ENCODE data around the gene GTPBP1. TPM values are rescaled to one million over a fixed set of nuclear protein-coding genes. Genes with fewer than 3 reads are reported as not detected.

Gene GTPBP1
- polyA plus RNA-seq, 2 donors = 12.5 to 19.4 TPM

GRCh38 chr22:38761202-38762162, 55.7 kb downstream of the GTPBP1 start:
- H3K4me1 ChIP-seq (ENCODE audit: control insufficient read depth in 2 of 2, insufficient read depth in 2 of 2, low read length in 1 of 2) = peaks cover 0 to 3% of the 10 kb centered on the region in 2 donors
- H3K36me3 ChIP-seq (ENCODE audit: control insufficient read depth in 2 of 2, insufficient read depth in 2 of 2, low read length in 1 of 2) = no peaks in the 10 kb centered on the region
- no peaks in the 10 kb centered on the region for H3K9me3 ChIP-seq (ENCODE audit: control insufficient read depth in 2 of 2, insufficient read depth in 1 of 2, low read depth in 1 of 2, low read length in 1 of 2)
- WGBS, 2 donors = 70 to 79% methylated on average over 20 of the region's 20 CpGs
- no peaks in the 10 kb centered on the region for H3K27me3 ChIP-seq (ENCODE audit: control insufficient read depth in 1 of 2, insufficient read depth in 2 of 2, low read length in 2 of 2)
- H3K27ac ChIP-seq (ENCODE audit: low read depth in 2 of 2, low read length in 1 of 2) = no peak overlapping the region
- no peak overlapping the region for H3K4me3 ChIP-seq (ENCODE audit: low read depth in 1 of 2, low read length in 2 of 2)

GRCh38 chr22:38762551-38762983, 56.8 kb downstream of the GTPBP1 start:
- no peaks in the 10 kb centered on the region for H3K27me3 ChIP-seq (ENCODE audit: control insufficient read depth in 1 of 2, insufficient read depth in 2 of 2, low read length in 2 of 2)
- no peaks in the 10 kb centered on the region for H3K9me3 ChIP-seq (ENCODE audit: control insufficient read depth in 2 of 2, insufficient read depth in 1 of 2, low read depth in 1 of 2, low read length in 1 of 2)
- H3K4me3 ChIP-seq (ENCODE audit: low read depth in 1 of 2, low read length in 2 of 2) = no peak overlapping the region
- no peak overlapping the region for H3K27ac ChIP-seq (ENCODE audit: low read depth in 2 of 2, low read length in 1 of 2)
- peaks cover 0 to 3% of the 10 kb centered on the region in 2 donors for H3K4me1 ChIP-seq (ENCODE audit: control insufficient read depth in 2 of 2, insufficient read depth in 2 of 2, low read length in 1 of 2)
- no peaks in the 10 kb centered on the region for H3K36me3 ChIP-seq (ENCODE audit: control insufficient read depth in 2 of 2, insufficient read depth in 2 of 2, low read length in 1 of 2)
- WGBS, 2 donors = 72 to 79% methylated on average over 10 to 11 of the region's 11 CpGs

GRCh38 chr22:38766076-38766777, 60.5 kb downstream of the GTPBP1 start:
- H3K4me3 ChIP-seq (ENCODE audit: low read depth in 1 of 2, low read length in 2 of 2) = no peak overlapping the region
- H3K36me3 ChIP-seq (ENCODE audit: control insufficient read depth in 2 of 2, insufficient read depth in 2 of 2, low read length in 1 of 2) = no peaks in the 10 kb centered on the region
- WGBS, 2 donors = 39 to 50% methylated on average over 14 of the region's 14 CpGs
- H3K4me1 ChIP-seq (ENCODE audit: control insufficient read depth in 2 of 2, insufficient read depth in 2 of 2, low read length in 1 of 2) = peaks cover 0 to 3% of the 10 kb centered on the region in 2 donors
- no peaks in the 10 kb centered on the region for H3K9me3 ChIP-seq (ENCODE audit: control insufficient read depth in 2 of 2, insufficient read depth in 1 of 2, low read depth in 1 of 2, low read length in 1 of 2)
- no peak overlapping the region for H3K27ac ChIP-seq (ENCODE audit: low read depth in 2 of 2, low read length in 1 of 2)
- H3K27me3 ChIP-seq (ENCODE audit: control insufficient read depth in 1 of 2, insufficient read depth in 2 of 2, low read length in 2 of 2) = no peaks in the 10 kb centered on the region

- no peak overlapping the region for H3K4me3 ChIP-seq (ENCODE audit: low read depth in 1 of 2, low read length in 2 of 2)
- no peaks in the 10 kb centered on the region for H3K27me3 ChIP-seq (ENCODE audit: control insufficient read depth in 1 of 2, insufficient read depth in 2 of 2, low read length in 2 of 2)
- peaks cover 0 to 3% of the 10 kb centered on the region in 2 donors for H3K4me1 ChIP-seq (ENCODE audit: control insufficient read depth in 2 of 2, insufficient read depth in 2 of 2, low read length in 1 of 2)
- H3K9me3 ChIP-seq (ENCODE audit: control insufficient read depth in 2 of 2, insufficient read depth in 1 of 2, low read depth in 1 of 2, low read length in 1 of 2) = no peaks in the 10 kb centered on the region
- H3K36me3 ChIP-seq (ENCODE audit: control insufficient read depth in 2 of 2, insufficient read depth in 2 of 2, low read length in 1 of 2) = no peaks in the 10 kb centered on the region
- 71 to 81% methylated on average over 9 of the region's 9 CpGs for WGBS, 2 donors
- H3K27ac ChIP-seq (ENCODE audit: low read depth in 2 of 2, low read length in 1 of 2) = no peak overlapping the region
Measured at GRCh38 chr22:38767313-38767712, 61.6 kb downstream of the GTPBP1 start.

GRCh38 chr22:38768036-38768435, 62.3 kb downstream of the GTPBP1 start:
- H3K9me3 ChIP-seq (ENCODE audit: control insufficient read depth in 2 of 2, insufficient read depth in 1 of 2, low read depth in 1 of 2, low read length in 1 of 2) = no peaks in the 10 kb centered on the region
- H3K4me1 ChIP-seq (ENCODE audit: control insufficient read depth in 2 of 2, insufficient read depth in 2 of 2, low read length in 1 of 2) = peaks cover 0 to 3% of the 10 kb centered on the region in 2 donors
- no peaks in the 10 kb centered on the region for H3K27me3 ChIP-seq (ENCODE audit: control insufficient read depth in 1 of 2, insufficient read depth in 2 of 2, low read length in 2 of 2)
- H3K27ac ChIP-seq (ENCODE audit: low read depth in 2 of 2, low read length in 1 of 2) = no peak overlapping the region
- H3K36me3 ChIP-seq (ENCODE audit: control insufficient read depth in 2 of 2, insufficient read depth in 2 of 2, low read length in 1 of 2) = no peaks in the 10 kb centered on the region
- no peak overlapping the region for H3K4me3 ChIP-seq (ENCODE audit: low read depth in 1 of 2, low read length in 2 of 2)
- WGBS, 2 donors = 91 to 94% methylated on average over 11 of the region's 11 CpGs

GRCh38 chr22:38770257-38770949, 64.7 kb downstream of the GTPBP1 start:
- WGBS, 2 donors = 92 to 93% methylated on average over 16 of the region's 16 CpGs
- H3K27me3 ChIP-seq (ENCODE audit: control insufficient read depth in 1 of 2, insufficient read depth in 2 of 2, low read length in 2 of 2) = no peaks in the 10 kb centered on the region
- peaks cover 3 to 5% of the 10 kb centered on the region in 2 donors for H3K4me1 ChIP-seq (ENCODE audit: control insufficient read depth in 2 of 2, insufficient read depth in 2 of 2, low read length in 1 of 2)
- H3K36me3 ChIP-seq (ENCODE audit: control insufficient read depth in 2 of 2, insufficient read depth in 2 of 2, low read length in 1 of 2) = no peaks in the 10 kb centered on the region
- no peak overlapping the region for H3K4me3 ChIP-seq (ENCODE audit: low read depth in 1 of 2, low read length in 2 of 2)
- H3K9me3 ChIP-seq (ENCODE audit: control insufficient read depth in 2 of 2, insufficient read depth in 1 of 2, low read depth in 1 of 2, low read length in 1 of 2) = no peaks in the 10 kb centered on the region
- no peak overlapping the region for H3K27ac ChIP-seq (ENCODE audit: low read depth in 2 of 2, low read length in 1 of 2)

- Histone ChIP-seq H3K4me3 (ENCODE audit: low read depth in 1 of 2, low read length in 2 of 2) (no peak overlapping the region), H3K36me3 (ENCODE audit: control insufficient read depth in 2 of 2, insufficient read depth in 2 of 2, low read length in 1 of 2) (peaks cover 0 to 3% of the 10 kb centered on the region in 2 donors), H3K27ac (ENCODE audit: low read depth in 2 of 2, low read length in 1 of 2) (no peak overlapping the region), H3K27me3 (ENCODE audit: control insufficient read depth in 1 of 2, insufficient read depth in 2 of 2, low read length in 2 of 2) (no peaks in the 10 kb centered on the region), H3K4me1 (ENCODE audit: control insufficient read depth in 2 of 2, insufficient read depth in 2 of 2, low read length in 1 of 2) (peaks cover 5 to 7% of the 10 kb centered on the region in 2 donors), H3K9me3 (ENCODE audit: control insufficient read depth in 2 of 2, insufficient read depth in 1 of 2, low read depth in 1 of 2, low read length in 1 of 2) (no peaks in the 10 kb centered on the region)
- WGBS, 2 donors = 86 to 90% methylated on average over 8 of the region's 8 CpGs
Measured at GRCh38 chr22:38772623-38772873, 66.8 kb downstream of the GTPBP1 start.

- Histone ChIP-seq H3K4me1 (ENCODE audit: control insufficient read depth in 2 of 2, insufficient read depth in 2 of 2, low read length in 1 of 2) (peaks cover 5 to 7% of the 10 kb centered on the region in 2 donors), H3K4me3 (ENCODE audit: low read depth in 1 of 2, low read length in 2 of 2) (no peak overlapping the region), H3K27me3 (ENCODE audit: control insufficient read depth in 1 of 2, insufficient read depth in 2 of 2, low read length in 2 of 2) (no peaks in the 10 kb centered on the region), H3K27ac (ENCODE audit: low read depth in 2 of 2, low read length in 1 of 2) (no peak overlapping the region), H3K9me3 (ENCODE audit: control insufficient read depth in 2 of 2, insufficient read depth in 1 of 2, low read depth in 1 of 2, low read length in 1 of 2) (no peaks in the 10 kb centered on the region), H3K36me3 (ENCODE audit: control insufficient read depth in 2 of 2, insufficient read depth in 2 of 2, low read length in 1 of 2) (peaks cover under 1 to 5% of the 10 kb centered on the region in 2 donors)
- WGBS, 2 donors = 94 to 96% methylated on average over 4 of the region's 4 CpGs
Measured at GRCh38 chr22:38773363-38773946, 67.7 kb downstream of the GTPBP1 start.

- Histone ChIP-seq H3K4me1 (ENCODE audit: control insufficient read depth in 2 of 2, insufficient read depth in 2 of 2, low read length in 1 of 2) (peaks cover 5 to 7% of the 10 kb centered on the region in 2 donors), H3K27ac (ENCODE audit: low read depth in 2 of 2, low read length in 1 of 2) (peak overlapping the region in 1 of 2 donors; percentile 24), H3K4me3 (ENCODE audit: low read depth in 1 of 2, low read length in 2 of 2) (no peak overlapping the region), H3K36me3 (ENCODE audit: control insufficient read depth in 2 of 2, insufficient read depth in 2 of 2, low read length in 1 of 2) (peaks cover 3 to 13% of the 10 kb centered on the region in 2 donors), H3K27me3 (ENCODE audit: control insufficient read depth in 1 of 2, insufficient read depth in 2 of 2, low read length in 2 of 2) (no peaks in the 10 kb centered on the region), H3K9me3 (ENCODE audit: control insufficient read depth in 2 of 2, insufficient read depth in 1 of 2, low read depth in 1 of 2, low read length in 1 of 2) (no peaks in the 10 kb centered on the region)
- WGBS, 2 donors = 48 to 61% methylated on average over 11 of the region's 11 CpGs
Measured at GRCh38 chr22:38774496-38775166, 68.9 kb downstream of the GTPBP1 start.
